HCT116 (cell line): ENCODE data around the gene C5orf24. TPM values are rescaled to one million over a fixed set of nuclear protein-coding genes. Genes with fewer than 3 reads are reported as not detected.
A peak's percentile ranks its signal among the peaks of the same experiment; 100 is the strongest.

Source experiments
- ATAC-seq: fragments of 200-7000 bp; cut with Tn5 transposase; 2 replicates; pipeline ENCODE4 v1.9.1; 2020; ENCODE audit warnings: mild to moderate bottlenecking, moderate library complexity
- BruUV-seq: library from RNA; stranded (reverse); fragments of 400-500 nt; replicated peaks from 2 replicates; lab custom pipeline; 2021; lab: Mats Ljungman, UMichigan
- CTCF ChIA-PET: fragments of 300-600 bp; sonication (Branson Sonifier 250); formaldehyde crosslinking; loops from one replicate; lab custom pipeline; 2021; ENCODE audit warnings: antibody characterized with exemption; lab: Charles Lee
- POLR2A ChIA-PET: fragments of 300-600, 350-600 bp; sonication (Branson Sonifier 250); formaldehyde crosslinking; loops from one replicate; lab custom pipeline; 2021; ENCODE audit warnings: antibody characterized with exemption; lab: Charles Lee
- RAD21 ChIA-PET, 2 experiments: fragments of 300-600 bp; sonication (Branson Sonifier 250); formaldehyde crosslinking; loops; one replicate each; lab custom pipeline; 2023; ENCODE audit warnings: low total read pairs in 2 of 2; ENCODE audit not compliant: uncharacterized antibody in 2 of 2, unreplicated experiment in 2 of 2, low non-redundant PET in 1 of 2; lab: Charles Lee
- DNase-seq: peaks from one replicate; pipeline ENCODE4 v3.0.0-alpha.2; 2010; ENCODE audit warnings: low read depth, low spot score
- H2AFZ ChIP-seq: fragments of 200-600 bp; shearing (Covaris generic), sonication (generic); 2 replicates; pipeline ENCODE4 v1.6.1; 2017; ENCODE audit warnings: low read depth, mixed run types, mixed read lengths, antibody characterized with exemption, low read length; ENCODE audit not compliant: poor library complexity, severe bottlenecking
- H3K27ac ChIP-seq: 2 replicates; pipeline ENCODE4 v1.5.1; 2012; ENCODE audit warnings: low read depth, low read length
- H3K27me3 ChIP-seq: fragments of 200-600 bp; sonication (generic); 2 replicates; pipeline ENCODE4 v1.6.1; 2016; ENCODE audit warnings: mixed run types, low read length, mixed read lengths; ENCODE audit not compliant: insufficient read depth
- H3K36me3 ChIP-seq, 2 experiments: fragments of 200-500 bp in 1 of 2; fragments of 200-600 bp in 1 of 2; sonication (Bioruptor generic) in 1 of 2; sonication (generic) in 1 of 2; 2 replicates each; pipeline versions ENCODE4 v1.5.1 to v1.6.1; 2014 to 2016; ENCODE audit warnings: low read length in 2 of 2, inconsistent platforms in 1 of 2, mixed read lengths in 1 of 2, mixed run types in 1 of 2; ENCODE audit not compliant: insufficient read depth in 2 of 2, control insufficient read depth in 1 of 2
- H3K4me1 ChIP-seq, 2 experiments: fragments of 200-600 bp in 1 of 2; sonication (generic) in 1 of 2; 2 replicates each; pipeline versions ENCODE4 v1.5.1 to v1.6.1; 2012 to 2017; ENCODE audit warnings: low read length in 2 of 2, inconsistent platforms in 1 of 2, mild to moderate bottlenecking in 1 of 2, mixed read lengths in 1 of 2, mixed run types in 1 of 2, moderate library complexity in 1 of 2; ENCODE audit not compliant: insufficient read depth in 2 of 2, control insufficient read depth in 1 of 2
- H3K4me2 ChIP-seq: fragments of 200-600 bp; sonication (generic); 2 replicates; pipeline ENCODE4 v1.6.1; 2017; ENCODE audit warnings: mixed run types, low read length, mixed read lengths
- H3K4me3 ChIP-seq, 2 experiments: fragments of 200-600 bp in 1 of 2; sonication (generic) in 1 of 2; replicated peaks in 1 of 2; 2 replicates each; pipeline ENCODE4 v1.5.1; 2011 to 2016; ENCODE audit warnings: low read length in 2 of 2, control low read depth in 1 of 2, low read depth in 1 of 2, mild to moderate bottlenecking in 1 of 2, mixed read lengths in 1 of 2, mixed run types in 1 of 2
- H3K79me2 ChIP-seq: fragments of 200-600 bp; sonication (generic); 2 replicates; pipeline ENCODE4 v1.6.1; 2017; ENCODE audit warnings: mild to moderate bottlenecking, mixed run types, low read length, moderate library complexity, mixed read lengths; ENCODE audit not compliant: insufficient read depth
- H3K9ac ChIP-seq: fragments of 200-600 bp; sonication (generic); 2 replicates; pipeline ENCODE4 v1.6.1; 2016; ENCODE audit warnings: low read length, mixed read lengths
- H3K9me2 ChIP-seq: fragments of 200-600 bp; sonication (generic), shearing (Covaris generic); 2 replicates; pipeline ENCODE4 v1.6.1; 2017; ENCODE audit warnings: mixed run types, mild to moderate bottlenecking, moderate library complexity; ENCODE audit not compliant: insufficient read depth
- H3K9me3 ChIP-seq, 2 experiments: fragments of 200-500 bp in 1 of 2; fragments of 200-600 bp in 1 of 2; sonication (Bioruptor generic) in 1 of 2; sonication (generic) in 1 of 2; 2 replicates each; pipeline ENCODE4 v1.6.1; 2014 to 2017; ENCODE audit warnings: low read length in 2 of 2, mixed read lengths in 2 of 2, inconsistent platforms in 1 of 2, low read depth in 1 of 2, mild to moderate bottlenecking in 1 of 2, mixed run types in 1 of 2, moderate library complexity in 1 of 2; ENCODE audit not compliant: control insufficient read depth in 1 of 2, insufficient read depth in 1 of 2
- H4K20me1 ChIP-seq: fragments of 200-600 bp; sonication (generic), shearing (Covaris generic); 2 replicates; pipeline ENCODE4 v1.6.1; 2017; ENCODE audit warnings: mixed run types, mild to moderate bottlenecking, moderate library complexity; ENCODE audit not compliant: insufficient read depth
- CTCF ChIP-seq, 3 experiments: fragments of 200-600 bp in 1 of 3; sonication (generic) in 1 of 3; IDR thresholded peaks in 2 of 3; conservative IDR thresholded peaks in 1 of 3; 2 replicates each; pipeline ENCODE4 v1.5.1; 2012 to 2017; ENCODE audit warnings: low read depth in 2 of 3, low read length in 2 of 3, antibody characterized with exemption in 1 of 3, borderline replicate concordance in 1 of 3, control low read depth in 1 of 3, mild to moderate bottlenecking in 1 of 3, mixed read lengths in 1 of 3, mixed run types in 1 of 3, moderate library complexity in 1 of 3; ENCODE audit not compliant: insufficient read depth in 1 of 3
- FOSL1 ChIP-seq: IDR thresholded peaks from 2 replicates; pipeline ENCODE4 v1.6.1; 2012; ENCODE audit warnings: low read depth
- SIN3A ChIP-seq: IDR thresholded peaks from 2 replicates; pipeline ENCODE4 v1.6.1; 2012; ENCODE audit warnings: low read depth
- TCF7L2 ChIP-seq: IDR thresholded peaks from 2 replicates; pipeline ENCODE4 v1.7.0; 2011; ENCODE audit warnings: borderline replicate concordance, inconsistent platforms; ENCODE audit not compliant: insufficient read depth, insufficient read length; ENCODE audit errors: extremely low read depth
- ZNF274 ChIP-seq: fragments of 200-500 bp; sonication (Bioruptor generic); IDR thresholded peaks from 2 replicates; pipeline ENCODE4 v1.6.1; 2014; ENCODE audit warnings: mild to moderate bottlenecking, low read depth, low read length, inconsistent platforms
- intact Hi-C: fragments of 100-400 bp; cut with micrococcal nuclease; formaldehyde crosslinking; loops from 2 replicates; pipeline ENCODE4 v1.10.0; 2022
- total RNA-seq: library from RNA; stranded (reverse); gene quantifications from one replicate; pipeline ENCODE4 v1.2.1, GENCODE V29; 2021; ENCODE audit not compliant: unreplicated experiment
- TF ChIP-seq, protein P1 (sequence below): IDR thresholded peaks from 2 replicates; pipeline ENCODE4 v1.6.1; 2012

C5orf24 gene
- total RNA-seq, 1 experiment from 2014 or later, result 46.9 TPM

DNA sequence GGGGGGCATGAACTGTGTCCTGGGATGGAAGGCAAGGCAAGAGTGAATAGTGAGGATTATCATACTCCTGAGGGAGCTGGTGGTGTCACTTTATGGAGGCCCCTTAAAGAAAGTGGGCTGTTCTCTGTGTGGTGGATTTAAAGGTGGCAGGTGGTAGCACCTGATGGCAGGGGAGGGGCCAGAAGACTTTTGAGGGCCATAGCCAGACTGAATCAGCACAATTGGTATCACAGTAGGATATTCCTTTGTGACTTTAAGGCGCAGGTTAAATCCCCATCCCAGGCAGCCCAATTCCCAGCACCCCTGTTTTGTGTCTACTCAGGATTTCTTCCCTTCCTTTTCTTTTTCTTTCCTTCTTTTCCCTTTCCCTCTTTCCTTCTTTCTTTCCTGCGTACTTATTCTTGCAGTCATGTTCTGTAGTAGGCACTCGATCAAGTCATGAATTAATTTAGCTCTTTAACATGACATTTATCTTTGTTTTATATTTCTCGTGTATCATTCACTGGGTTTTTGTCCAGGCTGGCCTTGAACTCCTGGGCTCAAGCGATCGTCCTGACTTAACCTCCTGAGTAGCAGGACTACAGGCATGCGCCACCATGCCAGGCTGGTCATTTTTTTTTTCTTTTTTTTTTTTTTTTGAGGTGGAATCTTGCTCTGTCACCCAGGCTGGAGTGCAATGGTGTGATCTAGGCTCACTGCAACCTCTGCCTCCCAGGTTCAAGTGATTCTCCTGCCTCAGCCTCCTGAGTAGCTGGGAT lies 48.2 kb downstream of the C5orf24 start:
- DNase-seq, result no peak
- no peak for ATAC-seq
- Histone ChIP-seq H3K9me3 (no peaks in the 10 kb centered on the region), H3K79me2 (no peaks in the 10 kb centered on the region), H3K4me3 (no peak overlapping the region), H4K20me1 (no peaks in the 10 kb centered on the region), H3K27ac (no peak overlapping the region), H3K9ac (no peak overlapping the region), H3K4me1 (no peaks in the 10 kb centered on the region), H3K27me3 (no peaks in the 10 kb centered on the region), H3K36me3 (0 out of 4 replicates have a peak, but pooled peaks cover 0 to 4% of the 10 kb centered on the region in 2 experiments), H2AFZ (no peak overlapping the region), H3K9me2 (no peaks in the 10 kb centered on the region), H3K4me2 (no peak overlapping the region)
- CTCF ChIA-PET, result no interaction called here
- TF ChIP-seq CTCF (IDR thresholded peaks at IDR 0.05 in 2 of 3, conservative IDR thresholded peaks at IDR 0.05 in 1 of 3; ENCODE audit: borderline replicate concordance in 1 of 3, insufficient read depth in 1 of 3, low read depth in 2 of 3, low read length in 2 of 3), result no peak
- intact Hi-C loops, result no loop called here
- BruUV-seq, result no TSS peak
- POLR2A ChIA-PET, result no interaction called here
- RAD21 ChIA-PET, result interaction anchor here in 1 of 2 experiments (0.6 kb wide), 1 partner anchor 12 kb away, joined by 5 read pairs; no protein-coding TSS in a partner anchor

- POLR2A ChIA-PET, result interaction anchor here (1.0 kb wide), 1 partner anchor 28 kb away, joined by 3 read pairs; the partner anchor contains the start of gene TXNDC15
- intact Hi-C loops, result loop anchor here (10.0 kb wide), 1 partner anchor 597 kb away; no protein-coding TSS in a partner anchor
- RAD21 ChIA-PET, result no interaction called here
- ATAC-seq (no peak), DNase-seq (no peak)
- no peak overlapping the region for H2AFZ ChIP-seq
- H3K4me1 ChIP-seq, result peaks cover 14 to 33% of the 10 kb centered on the region in 2 experiments
- H3K79me2 ChIP-seq, result peaks cover 7% of the 10 kb centered on the region
- no peak overlapping the region for H3K9ac ChIP-seq
- no peak overlapping the region for H3K27ac ChIP-seq
- no peak overlapping the region for H3K4me3 ChIP-seq
- TF ChIP-seq ZNF274 (no peak), TCF7L2 (no peak), SIN3A (no peak), FOSL1 (no peak)
- TF ChIP-seq, protein P1, sequence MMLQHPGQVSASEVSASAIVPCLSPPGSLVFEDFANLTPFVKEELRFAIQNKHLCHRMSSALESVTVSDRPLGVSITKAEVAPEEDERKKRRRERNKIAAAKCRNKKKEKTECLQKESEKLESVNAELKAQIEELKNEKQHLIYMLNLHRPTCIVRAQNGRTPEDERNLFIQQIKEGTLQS, result no peak
- BruUV-seq, result no TSS peak
- no peaks in the 10 kb centered on the region for H3K27me3 ChIP-seq
- H3K9me3 ChIP-seq, result no peaks in the 10 kb centered on the region
- no peaks in the 10 kb centered on the region for H4K20me1 ChIP-seq
- H3K4me2 ChIP-seq, result peak overlapping the region; percentile 41; the same call in 1 of the 2 replicates
- CTCF ChIA-PET, result interaction anchor here (1.2 kb wide), 1 partner anchor 315 kb away, joined by 4 read pairs; no protein-coding TSS in a partner anchor
- H3K36me3 ChIP-seq, result no peaks in the 10 kb centered on the region
- no peaks in the 10 kb centered on the region for H3K9me2 ChIP-seq
These were observed 56.5 kb downstream of the C5orf24 start for GRCh38 chr5:134902071-134902801.
